A172 (cell line): ENCODE data around the gene KCNMA1. TPM values are rescaled to one million over a fixed set of nuclear protein-coding genes. Genes with fewer than 3 reads are reported as not detected.
"Not testable (repeated sequence)": the region's sequence is repeated elsewhere in the genome, so short reads cannot be mapped to it uniquely, and the experiment has no call there.

ENCODE experiments used
- DNase-seq: peaks from one replicate; pipeline ENCODE4 v3.0.0-alpha.2; 2015; ENCODE audit warnings: low spot score
- total RNA-seq: library from RNA; depleted of rRNA; stranded (reverse); fragments of >200 nt; shearing (Covaris generic); gene quantifications from 2 replicates; pipeline ENCODE4 v1.2.3, GENCODE V29; 2014

The KCNMA1 gene
- total RNA-seq, 1 experiment from 2014 or later, result 50.7 TPM

GRCh38 chr10:77664008-77664407 is 26.4 kb upstream of the KCNMA1 start:
- no peak for DNase-seq

DNA sequence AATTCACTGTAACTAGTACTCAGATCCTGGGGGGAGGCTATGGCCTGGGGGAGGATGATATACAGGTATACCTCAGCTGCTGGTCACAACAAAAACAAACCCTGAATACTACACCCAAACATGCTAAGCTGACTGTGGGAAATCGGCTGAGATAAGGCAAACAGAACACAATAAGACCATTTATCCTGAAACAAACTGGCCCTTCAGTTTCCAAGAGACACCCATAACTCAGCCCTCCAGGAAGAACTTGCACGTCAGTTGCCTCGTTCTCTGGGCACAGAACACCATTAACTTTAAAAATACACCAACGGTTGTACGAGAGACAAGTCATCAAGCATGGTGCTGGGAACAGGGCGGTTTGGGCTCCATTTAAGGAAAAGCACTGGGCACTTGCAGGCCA is 24.1 kb upstream of the KCNMA1 start:
- DNase-seq, result no peak

DNA sequence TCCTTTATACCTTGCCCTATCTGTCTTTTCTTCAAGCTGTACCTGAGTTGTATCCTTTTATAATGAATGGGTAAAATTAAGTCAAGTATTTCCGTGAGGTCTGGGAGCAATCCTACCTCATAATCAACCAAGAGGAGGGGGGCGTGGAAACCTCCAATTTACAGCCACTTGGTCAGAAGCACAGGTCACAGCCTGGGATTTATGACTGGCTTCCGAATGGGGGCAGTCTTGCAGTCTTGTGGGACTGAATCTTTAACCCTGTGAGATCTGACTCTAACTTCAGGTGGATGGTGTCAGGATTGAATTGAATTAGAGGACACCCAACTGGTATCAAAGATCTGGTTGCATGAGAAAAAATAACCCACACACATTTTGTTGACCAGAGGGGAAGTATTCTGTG is 23.5 kb upstream of the KCNMA1 start:
- DNase-seq, result no peak

- DNase-seq, result not testable (repeated sequence)
These were observed 21.6 kb upstream of the KCNMA1 start for GRCh38 chr10:77659046-77659670.

DNA sequence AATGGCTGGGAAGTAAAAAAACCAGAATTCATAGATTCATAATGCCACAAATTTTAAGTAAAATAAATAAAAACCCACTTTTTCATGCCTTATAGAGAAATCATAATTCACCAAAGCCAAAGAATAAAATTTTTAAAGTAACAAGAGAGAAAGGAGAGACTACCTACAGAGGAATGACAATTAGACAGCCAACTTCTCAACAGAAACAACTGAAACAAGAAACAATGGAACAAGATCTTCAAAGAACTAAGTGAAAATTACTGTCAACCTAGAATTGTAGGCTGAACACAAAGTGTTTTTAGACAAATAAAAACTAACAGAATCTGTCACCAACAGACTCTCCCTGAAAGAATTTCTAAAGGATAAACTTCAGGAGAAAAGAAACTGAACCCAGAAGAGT is 15.6 kb upstream of the KCNMA1 start:
- no peak for DNase-seq

DNA sequence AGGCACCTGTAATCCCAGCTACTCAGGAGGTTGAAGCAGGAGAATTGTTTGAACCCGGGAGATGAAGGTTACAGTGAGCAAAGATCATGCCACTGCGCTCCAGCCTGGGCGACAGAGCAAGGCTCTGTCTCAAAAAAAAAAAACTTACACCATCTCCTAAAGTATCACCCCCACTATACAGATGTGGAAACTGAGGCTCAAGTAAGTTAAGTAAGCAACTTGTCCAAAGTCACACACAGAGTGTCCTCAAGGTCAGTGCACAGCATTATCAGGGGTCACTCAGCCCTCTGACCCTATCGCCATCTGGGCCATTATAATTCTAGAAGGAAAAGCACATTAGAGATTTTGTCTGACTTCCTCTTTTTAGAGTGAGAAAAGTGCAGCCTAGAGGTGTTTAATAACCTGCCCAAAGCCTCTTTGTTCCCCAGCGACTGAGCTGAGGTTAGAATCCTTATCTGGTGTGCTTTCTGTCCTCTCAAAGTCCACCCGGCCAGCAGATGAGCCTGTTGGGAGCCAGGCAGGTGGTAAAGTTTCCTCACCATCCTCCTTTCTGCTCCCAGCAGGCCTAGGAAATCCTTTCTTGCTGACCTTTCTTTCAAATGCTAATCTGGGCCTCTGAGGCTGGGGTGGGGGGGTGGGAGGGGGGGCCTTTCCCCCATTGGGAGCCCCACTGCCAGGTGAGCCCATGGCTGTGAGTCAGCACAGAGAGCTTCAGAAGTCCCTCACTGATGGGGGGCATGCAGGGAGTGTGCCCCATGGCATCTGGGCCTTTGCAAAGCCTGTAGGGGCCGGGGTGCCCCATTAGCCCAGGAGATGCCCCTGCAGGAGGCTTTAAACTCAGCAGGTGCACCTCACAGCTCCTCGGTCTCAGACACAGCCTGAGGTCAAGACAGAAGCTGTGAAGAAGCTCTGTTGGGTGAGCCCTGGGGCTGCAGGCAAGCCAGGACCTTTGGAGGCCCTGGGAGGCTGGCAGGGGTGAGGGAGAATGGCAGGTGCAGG is 12.0 kb upstream of the KCNMA1 start:
- no peak for DNase-seq

DNA sequence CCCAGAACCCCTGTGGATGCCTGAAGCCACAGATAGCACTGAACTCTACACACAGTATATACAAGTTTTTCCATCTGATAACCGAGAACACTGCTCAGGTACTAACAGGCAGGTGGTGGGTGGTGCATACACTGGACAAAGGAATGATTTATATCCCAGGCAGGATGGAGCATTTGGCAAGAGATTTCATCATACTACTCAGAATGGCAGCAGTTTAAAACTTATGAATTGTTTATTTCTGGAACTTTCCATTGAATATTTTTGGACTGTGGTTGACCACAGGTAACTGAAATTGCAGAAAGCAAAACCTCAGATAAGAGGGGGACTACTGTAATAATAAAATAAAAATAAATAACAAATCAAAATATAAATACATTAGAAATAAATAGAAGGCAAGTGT is 10.9 kb upstream of the KCNMA1 start:
- no peak for DNase-seq

DNA sequence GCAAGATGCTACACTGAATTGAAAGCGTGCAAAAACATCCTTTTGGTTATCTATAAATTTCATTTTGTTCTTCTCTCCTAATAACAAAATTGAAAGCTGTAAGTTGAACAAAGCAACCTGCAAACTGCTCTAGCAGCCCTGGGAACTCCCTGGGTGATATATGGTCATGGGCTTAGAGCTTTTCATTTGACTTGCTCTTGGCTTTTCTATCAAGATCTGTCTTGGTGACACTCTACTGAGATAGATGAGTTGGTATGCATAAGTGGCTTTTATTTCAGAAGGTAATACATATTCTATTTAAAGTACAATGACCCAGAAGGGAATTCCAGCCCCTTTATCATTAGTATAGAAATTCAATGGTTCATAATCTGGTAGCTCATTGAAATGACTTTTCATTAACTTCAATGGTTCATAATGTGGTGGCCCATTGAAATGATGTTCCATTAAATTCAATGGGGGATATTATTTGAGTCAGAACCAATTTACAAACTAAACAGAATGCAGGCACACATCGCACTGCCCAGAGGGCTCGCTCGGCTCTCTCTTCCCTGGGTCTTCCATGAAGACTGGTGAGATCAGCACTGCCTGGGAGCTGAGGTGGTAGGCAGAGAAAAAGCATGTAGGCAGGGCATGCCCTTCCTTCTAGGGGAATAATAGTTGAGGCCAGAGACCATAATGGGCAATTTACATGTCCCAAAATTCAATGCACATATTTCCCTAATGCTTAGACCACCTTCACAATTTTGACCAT is 10.1 kb upstream of the KCNMA1 start:
- no peak for DNase-seq

DNA sequence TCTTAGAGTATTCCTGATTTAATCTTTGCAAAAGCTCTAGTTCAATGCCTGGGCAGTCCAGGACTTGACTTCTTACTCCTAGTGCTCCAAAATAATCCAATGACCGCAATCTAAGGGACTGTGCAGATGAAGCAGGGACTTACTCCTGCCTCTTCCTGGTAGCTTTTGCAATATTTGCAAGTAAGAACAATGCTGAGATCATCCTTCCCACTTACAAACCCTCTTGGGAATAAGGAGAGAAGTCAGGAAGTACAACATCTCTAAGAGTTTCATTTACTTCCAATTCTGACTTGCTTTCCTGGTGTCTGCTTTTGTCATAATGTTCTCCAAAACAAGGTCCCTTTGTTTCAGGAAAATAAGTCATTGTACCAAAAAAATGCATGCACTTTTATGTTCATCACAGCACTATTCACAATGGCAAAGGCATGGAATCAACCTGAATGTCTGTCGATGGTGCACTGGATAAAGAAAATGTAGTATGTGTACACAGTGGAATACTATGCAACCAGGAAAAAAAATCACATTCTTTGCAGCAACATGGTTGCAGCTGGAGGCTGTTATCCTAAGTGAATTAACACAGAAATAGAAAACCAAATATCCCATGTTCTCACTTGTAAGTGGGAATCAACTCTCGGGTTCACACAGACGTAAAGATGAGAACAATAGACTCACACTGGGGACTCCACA is 7.1 kb upstream of the KCNMA1 start:
- no peak for DNase-seq

DNA sequence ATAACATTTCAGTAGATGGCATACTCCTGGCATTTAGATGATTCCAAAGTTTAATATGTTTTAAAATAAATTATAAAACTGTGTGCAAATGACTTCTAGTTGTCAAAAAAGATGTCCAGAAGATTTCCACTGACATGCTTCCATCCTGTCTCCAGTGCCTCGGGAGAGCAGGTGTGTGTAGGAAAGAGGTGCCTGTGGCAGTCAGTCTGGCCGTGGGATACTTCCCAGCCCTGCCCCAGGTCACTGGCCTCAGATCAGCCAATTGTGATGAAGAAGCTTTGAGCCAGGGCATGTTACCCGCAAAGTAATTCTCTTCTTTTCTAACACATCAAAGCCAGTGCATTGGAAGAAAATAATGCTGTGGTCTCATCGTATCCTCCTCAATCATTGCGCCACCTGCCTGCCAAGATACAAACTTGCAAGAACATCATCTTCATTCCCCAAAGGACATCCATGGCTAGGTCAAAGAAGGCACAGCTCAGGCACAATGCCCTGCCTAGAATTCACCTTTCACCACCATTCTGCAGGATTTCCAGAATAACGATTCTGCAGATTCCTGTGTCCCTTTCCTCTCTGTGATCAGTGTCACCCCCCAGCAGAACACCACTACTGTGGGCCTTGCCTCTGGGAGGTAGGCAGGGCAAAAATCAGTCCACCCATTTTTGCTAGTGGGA is 6.3 kb upstream of the KCNMA1 start:
- DNase-seq, result peak; percentile 57

- peak; percentile 71 for DNase-seq
These were observed 4.3 kb upstream of the KCNMA1 start for GRCh38 chr10:77641788-77642397.

DNA sequence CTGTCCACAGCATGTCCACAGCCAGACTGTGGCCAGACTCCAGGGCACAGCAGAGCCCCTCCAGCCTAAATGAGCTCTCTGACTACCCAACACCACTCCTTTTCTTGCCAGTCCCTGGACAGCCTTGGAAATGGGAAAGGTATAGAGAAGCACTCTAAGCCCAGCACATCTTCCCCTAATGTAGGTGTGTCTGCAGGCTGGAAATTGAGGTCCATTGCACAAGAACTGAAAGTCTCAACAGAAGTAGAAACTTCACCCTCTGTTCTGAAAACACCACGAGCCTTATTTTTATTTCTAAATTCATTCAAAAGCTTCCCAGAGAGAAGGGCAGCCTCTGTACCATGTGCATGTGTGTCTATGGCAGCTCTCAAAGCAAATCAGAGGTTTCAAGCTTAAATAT is 3.7 kb upstream of the KCNMA1 start:
- DNase-seq, result no peak

DNA sequence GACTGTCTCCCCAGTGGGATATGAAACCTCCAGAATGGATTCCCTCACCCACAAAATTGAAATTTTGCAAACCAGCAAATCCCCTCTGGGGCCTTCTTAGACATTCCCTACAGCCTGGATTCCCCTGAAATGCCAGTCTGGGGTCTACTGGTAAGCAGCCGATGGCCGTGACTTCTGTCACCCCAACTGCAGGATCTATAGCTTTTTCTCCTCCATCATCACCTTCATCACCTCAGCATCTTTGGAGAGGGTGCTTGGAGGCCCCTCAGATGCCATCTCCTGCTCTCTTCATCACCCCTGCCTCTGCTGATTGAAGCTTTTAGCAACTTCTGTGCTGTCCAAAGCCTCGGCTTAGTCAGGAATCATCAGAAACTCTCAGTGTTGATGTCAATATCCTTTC is 2.6 kb upstream of the KCNMA1 start:
- no peak for DNase-seq

DNA sequence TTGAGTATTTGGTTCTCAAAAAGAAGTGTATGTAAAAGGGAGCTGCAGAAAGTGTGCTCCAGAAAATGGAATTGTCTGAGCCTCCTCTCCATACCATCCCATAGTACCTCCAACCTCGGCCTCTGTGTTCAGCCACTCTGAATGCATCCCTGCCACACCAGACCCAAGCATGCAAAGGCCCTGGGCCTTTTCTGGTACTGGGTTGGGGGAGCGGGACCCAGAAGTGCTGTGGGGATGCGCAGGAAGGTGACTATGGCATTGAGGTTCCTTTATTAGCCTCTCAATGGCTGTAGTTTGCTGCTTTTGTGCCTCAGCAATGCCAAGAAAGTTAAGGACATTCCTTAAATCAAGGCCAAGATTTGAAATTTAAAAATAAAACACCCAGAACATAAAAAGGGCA is 2.1 kb upstream of the KCNMA1 start:
- no peak for DNase-seq

DNA sequence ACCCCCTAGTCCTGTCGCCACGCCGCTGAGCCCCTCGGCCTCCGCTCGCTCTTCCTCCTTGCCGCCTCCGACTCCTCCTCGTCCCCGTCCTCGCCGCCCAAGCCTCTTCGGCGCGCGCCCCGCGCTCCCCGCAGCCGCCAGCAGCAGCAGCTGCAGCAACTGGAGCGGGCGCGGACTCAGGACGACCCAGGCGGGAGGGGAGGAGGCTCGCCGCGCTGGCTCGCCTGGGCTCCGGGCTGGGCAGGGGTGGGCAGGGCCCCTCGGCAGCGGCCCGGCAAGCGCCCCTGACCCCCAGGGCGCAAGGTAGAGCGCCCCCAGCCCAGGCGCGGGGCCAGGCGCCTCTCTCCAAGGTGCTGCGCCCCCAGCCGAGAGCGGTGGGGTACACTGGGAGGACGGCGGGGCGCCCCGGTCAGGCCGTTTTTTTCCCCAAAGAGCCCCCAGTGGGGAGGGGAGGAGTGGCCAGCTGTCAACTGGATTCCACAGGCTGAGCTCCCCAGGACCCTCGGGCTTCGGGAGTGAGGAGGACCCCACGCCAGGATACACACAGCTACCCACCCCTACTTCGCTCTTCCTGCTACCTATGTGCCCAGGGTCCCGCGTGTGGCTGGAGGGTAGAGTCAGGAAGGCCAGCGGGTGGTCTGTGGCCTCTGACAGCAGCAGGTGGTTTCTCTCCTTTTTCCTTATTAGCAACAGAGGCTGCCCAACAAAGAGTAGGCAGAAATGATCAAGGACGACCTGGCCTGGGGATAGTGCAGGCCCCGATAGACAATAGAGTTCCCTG is 903 bp upstream of the KCNMA1 start:
- DNase-seq, result no peak

DNA sequence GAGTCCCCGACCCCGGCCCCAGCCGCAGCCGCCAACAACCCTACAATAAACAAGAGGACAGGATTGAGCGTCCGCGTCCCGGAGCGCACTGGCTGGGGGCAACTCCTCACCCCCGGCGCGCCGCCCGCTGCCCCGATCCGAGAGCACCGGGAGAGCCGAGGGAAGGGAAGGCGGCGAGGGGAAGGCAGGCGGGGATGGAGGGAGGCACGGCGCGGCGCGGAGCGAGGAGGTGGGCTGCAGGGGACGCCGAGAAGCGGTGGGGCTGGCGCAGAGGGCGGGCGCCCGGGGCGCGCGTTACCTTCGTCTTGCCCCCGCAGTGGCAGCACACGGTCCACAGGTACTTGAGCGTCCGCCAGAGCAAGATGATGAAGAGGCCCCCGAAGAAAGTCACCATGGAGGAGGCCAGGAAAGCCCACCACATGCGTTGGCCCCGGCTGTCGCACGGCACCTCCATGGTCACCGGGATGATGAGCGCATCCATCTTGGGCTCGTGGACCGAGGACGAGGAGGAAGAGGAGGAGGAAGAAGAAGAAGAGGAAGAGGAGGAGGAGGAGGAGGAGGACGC is 559 bp downstream of the KCNMA1 start:
- no peak for DNase-seq

DNA sequence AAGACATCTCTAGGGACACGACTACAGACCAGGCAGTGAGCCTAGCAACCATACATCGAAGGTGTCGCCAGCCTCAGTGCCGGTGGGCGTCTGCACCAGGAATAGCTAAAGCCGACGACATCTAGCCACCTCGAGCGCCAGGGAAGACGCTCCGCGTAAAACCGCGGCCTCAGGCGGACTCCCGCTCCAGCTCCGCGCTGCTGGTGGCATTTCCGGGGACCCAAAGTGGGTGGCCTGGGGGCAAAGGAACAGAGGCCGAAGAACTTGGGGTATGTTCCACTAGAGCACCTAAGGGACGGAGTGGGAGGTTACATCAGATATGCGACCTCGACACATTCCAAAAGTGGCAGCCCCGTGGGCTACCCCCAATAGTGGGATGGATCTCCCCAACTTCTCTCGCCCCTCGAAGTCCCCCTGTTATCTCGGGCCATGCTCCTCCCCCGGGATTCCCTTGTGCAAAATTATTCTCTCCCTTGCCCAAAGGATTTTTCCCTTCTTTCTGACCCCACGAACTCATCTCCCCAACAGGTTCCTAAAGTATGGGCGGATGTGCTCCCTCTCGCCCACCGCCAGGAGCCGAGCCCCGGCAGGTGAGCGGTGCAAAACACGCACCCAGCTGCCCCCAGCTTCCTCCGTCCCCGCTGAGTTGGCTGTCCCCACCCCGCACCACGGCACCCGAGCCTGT is 1.2 kb downstream of the KCNMA1 start:
- no peak for DNase-seq

GRCh38 chr10:77635402-77636227 is 2.0 kb downstream of the KCNMA1 start:
- DNase-seq, result peak; percentile 45
